Measurements from ENCODE around the gene ABCC11.

Gene ABCC11

DNA sequence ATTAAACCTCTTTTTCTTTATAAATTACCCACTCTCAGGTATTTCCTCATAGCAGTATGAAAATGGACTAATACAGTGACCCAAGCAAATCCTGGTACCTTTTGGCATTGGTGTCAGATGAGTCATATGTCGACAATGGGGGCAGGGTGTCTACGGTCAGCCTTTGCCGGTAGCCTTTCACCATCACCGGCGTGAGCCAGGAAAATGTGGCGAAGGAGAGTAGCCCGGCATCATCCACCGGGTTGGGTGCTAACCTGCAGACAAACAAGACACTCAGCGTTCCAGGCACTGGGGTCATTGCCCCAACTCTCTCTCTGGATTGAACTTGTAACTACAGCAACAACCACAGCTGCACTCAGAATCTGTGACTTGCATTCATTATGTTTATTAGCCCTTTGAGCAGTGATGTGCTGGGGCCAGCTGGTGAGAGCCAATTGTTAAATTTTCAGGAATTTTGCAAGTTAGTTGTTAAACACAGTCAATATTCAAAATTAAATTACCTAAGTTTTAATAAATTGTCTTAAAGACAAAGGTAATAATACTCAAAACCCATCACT is 103.4 kb downstream of the ABCC11 start:
- no peak overlapping the region for H3K4me3 ChIP-seq (ENCODE audit: low read depth, low read length)
- DNase-seq (ENCODE audit: low read depth) = no peak
- TF ChIP-seq, protein P1, sequence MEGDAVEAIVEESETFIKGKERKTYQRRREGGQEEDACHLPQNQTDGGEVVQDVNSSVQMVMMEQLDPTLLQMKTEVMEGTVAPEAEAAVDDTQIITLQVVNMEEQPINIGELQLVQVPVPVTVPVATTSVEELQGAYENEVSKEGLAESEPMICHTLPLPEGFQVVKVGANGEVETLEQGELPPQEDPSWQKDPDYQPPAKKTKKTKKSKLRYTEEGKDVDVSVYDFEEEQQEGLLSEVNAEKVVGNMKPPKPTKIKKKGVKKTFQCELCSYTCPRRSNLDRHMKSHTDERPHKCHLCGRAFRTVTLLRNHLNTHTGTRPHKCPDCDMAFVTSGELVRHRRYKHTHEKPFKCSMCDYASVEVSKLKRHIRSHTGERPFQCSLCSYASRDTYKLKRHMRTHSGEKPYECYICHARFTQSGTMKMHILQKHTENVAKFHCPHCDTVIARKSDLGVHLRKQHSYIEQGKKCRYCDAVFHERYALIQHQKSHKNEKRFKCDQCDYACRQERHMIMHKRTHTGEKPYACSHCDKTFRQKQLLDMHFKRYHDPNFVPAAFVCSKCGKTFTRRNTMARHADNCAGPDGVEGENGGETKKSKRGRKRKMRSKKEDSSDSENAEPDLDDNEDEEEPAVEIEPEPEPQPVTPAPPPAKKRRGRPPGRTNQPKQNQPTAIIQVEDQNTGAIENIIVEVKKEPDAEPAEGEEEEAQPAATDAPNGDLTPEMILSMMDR (conservative IDR thresholded peaks at IDR 0.05; ENCODE audit: low read depth, low read length) = no peak

DNA sequence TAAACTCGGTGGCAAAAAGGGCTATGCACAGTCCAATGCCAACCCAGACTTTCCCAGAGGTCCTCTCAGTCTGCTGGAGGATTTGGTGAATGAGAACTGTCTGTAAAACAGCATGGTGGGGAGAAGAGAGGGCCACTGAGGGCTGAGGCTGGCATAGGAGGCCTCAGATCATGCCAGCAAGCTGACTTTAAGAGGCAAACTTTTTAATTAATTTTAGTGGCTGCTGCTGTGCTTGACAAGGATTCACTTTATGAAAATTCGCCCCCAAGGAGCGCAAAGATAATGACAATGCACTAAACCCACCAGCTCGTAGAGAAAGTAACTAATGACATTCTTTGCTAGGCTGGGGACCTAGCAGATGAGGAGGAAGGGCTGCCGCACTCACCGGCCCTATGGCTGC is 106.5 kb downstream of the ABCC11 start:
- no peak overlapping the region for H3K4me3 ChIP-seq (ENCODE audit: low read depth, low read length)
- TF ChIP-seq, protein P1 (conservative IDR thresholded peaks at IDR 0.05; ENCODE audit: low read depth, low read length) = no peak
- DNase-seq (ENCODE audit: low read depth) = no peak

- TF ChIP-seq, protein P1 (conservative IDR thresholded peaks at IDR 0.05; ENCODE audit: low read depth, low read length) = no peak
- no peak for DNase-seq (ENCODE audit: low read depth)
- no peak overlapping the region for H3K4me3 ChIP-seq (ENCODE audit: low read depth, low read length)
These were observed 107.8 kb downstream of the ABCC11 start for GRCh38 chr16:48139517-48139916.

DNA sequence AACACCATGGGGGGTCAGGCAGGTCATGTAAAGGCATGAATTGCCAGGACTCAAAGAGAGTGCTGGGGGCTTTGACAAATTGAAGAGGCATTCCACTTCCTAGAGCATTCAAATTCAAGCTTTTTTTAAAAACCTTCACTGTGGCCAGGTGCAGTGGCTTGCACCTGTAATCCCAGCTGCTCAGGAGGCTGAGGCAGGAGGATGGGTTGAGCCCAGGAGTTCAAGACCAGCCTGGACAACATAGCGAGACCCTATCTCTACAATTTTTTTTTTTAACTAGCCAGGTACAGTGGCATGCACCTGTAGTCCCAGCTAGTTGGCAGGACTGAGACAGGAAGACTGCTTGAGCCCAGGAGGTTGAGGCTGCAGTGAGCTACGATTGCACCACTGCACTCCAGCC is 108.8 kb downstream of the ABCC11 start:
- DNase-seq (ENCODE audit: low read depth) = no peak
- H3K4me3 ChIP-seq (ENCODE audit: low read depth, low read length) = no peak overlapping the region
- TF ChIP-seq, protein P1 (conservative IDR thresholded peaks at IDR 0.05; ENCODE audit: low read depth, low read length) = no peak

DNA sequence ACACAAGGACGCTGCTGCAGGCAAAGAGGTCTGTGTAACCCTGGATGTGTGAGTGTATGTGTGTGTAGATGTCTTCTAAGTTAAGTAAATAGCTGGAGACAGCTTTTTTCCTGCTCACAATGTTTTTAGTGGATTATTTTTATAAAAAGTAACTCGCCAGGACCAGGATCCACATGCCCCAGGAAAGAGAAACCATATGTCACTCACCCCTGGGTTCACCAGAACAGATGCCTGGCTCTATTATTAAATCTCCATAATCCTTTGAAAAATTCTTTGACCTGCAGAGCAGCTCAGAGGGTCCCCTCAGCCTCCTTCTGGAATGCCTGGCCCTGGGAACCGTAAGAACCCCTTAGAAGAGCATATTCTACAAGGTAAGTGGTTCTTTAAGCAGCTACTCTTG is 109.5 kb downstream of the ABCC11 start:
- DNase-seq (ENCODE audit: low read depth) = no peak
- no peak overlapping the region for H3K4me3 ChIP-seq (ENCODE audit: low read depth, low read length)
- TF ChIP-seq, protein P1 (conservative IDR thresholded peaks at IDR 0.05; ENCODE audit: low read depth, low read length) = no peak

DNA sequence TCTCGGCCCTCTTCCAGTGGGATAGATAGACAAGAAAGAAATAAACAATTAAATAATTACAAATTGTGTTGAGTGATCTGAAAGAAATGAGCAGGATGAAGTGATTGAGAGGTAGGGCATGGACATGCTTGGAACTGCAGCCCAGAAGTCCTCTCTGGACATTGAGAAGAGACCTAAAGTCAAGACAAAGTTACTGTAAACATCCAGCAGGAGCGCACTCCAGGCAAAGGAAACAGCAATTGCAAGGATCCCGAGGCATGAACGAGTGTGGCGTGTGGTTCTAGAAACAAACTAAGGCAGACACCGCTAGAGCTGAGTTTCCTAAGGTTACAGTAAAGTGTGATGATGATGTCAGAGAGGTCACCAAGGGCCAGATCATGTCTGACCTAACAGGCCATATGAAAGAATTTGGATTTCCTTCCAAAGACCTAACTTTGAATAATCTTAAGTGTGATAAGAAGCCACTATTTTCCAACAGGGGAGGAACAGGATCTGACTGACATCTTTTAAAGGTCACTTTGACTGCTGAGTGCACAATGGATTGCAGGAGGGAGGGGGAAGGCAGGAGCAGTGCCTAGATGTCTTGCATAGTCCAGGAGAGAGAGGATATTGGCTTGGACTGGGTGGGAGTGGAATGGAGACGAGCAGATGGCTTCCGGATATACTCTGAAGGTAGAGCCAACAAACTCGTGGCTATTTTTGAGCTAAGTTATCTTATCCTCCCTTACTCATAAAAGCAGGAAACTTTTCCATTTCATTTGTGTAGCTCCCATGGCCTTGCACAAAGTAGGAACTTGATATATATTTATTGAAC is 110.6 kb downstream of the ABCC11 start:
- TF ChIP-seq, protein P1 (conservative IDR thresholded peaks at IDR 0.05; ENCODE audit: low read depth, low read length) = peak; percentile 23
- DNase-seq (ENCODE audit: low read depth) = no peak
- H3K4me3 ChIP-seq (ENCODE audit: low read depth, low read length) = no peak overlapping the region

All from choroid plexus epithelial cell (primary cell).